IPS-15b (cell line): ENCODE data around the gene KATNB1.

Source experiments
- H3K27me3 ChIP-seq: one replicate; pipeline ENCODE4 v1.6.1; 2013; ENCODE audit warnings: low read length; ENCODE audit not compliant: control insufficient read depth, insufficient read depth
- H3K36me3 ChIP-seq: one replicate; pipeline ENCODE4 v1.6.1; 2013; ENCODE audit warnings: low read length; ENCODE audit not compliant: control insufficient read depth, insufficient read depth
- H3K4me1 ChIP-seq: one replicate; pipeline ENCODE4 v1.6.1; 2013; ENCODE audit warnings: mild to moderate bottlenecking, low read length; ENCODE audit not compliant: control insufficient read depth, insufficient read depth
- H3K4me3 ChIP-seq: one replicate; pipeline ENCODE4 v1.5.1; 2013; ENCODE audit warnings: low read depth, low read length
- H3K9ac ChIP-seq: one replicate; pipeline ENCODE4 v1.6.1; 2013; ENCODE audit warnings: low read depth, mild to moderate bottlenecking, low read length
- H3K9me3 ChIP-seq: one replicate; pipeline ENCODE4 v1.6.1; 2013; ENCODE audit warnings: mild to moderate bottlenecking, low read length; ENCODE audit not compliant: control insufficient read depth, insufficient read depth

Gene KATNB1

GRCh38 chr16:57762365-57763040, 26.9 kb downstream of the KATNB1 start:
- Histone ChIP-seq H3K27me3 (no peaks in the 10 kb centered on the region), H3K4me3 (no peak overlapping the region), H3K9me3 (no peaks in the 10 kb centered on the region), H3K4me1 (no peaks in the 10 kb centered on the region), H3K36me3 (peaks cover 4% of the 10 kb centered on the region), H3K9ac (no peak overlapping the region)

- Histone ChIP-seq H3K9ac (no peak overlapping the region), H3K9me3 (no peaks in the 10 kb centered on the region), H3K27me3 (no peaks in the 10 kb centered on the region), H3K36me3 (peaks cover 3% of the 10 kb centered on the region), H3K4me1 (no peaks in the 10 kb centered on the region), H3K4me3 (no peak overlapping the region)
Observed at GRCh38 chr16:57763285-57764005, 27.9 kb downstream of the KATNB1 start.

GRCh38 chr16:57764006-57764340, 28.4 kb downstream of the KATNB1 start:
- H3K27me3 ChIP-seq: no peaks in the 10 kb centered on the region
- no peaks in the 10 kb centered on the region for H3K4me1 ChIP-seq
- no peaks in the 10 kb centered on the region for H3K9me3 ChIP-seq
- H3K9ac ChIP-seq: no peak overlapping the region
- peaks cover 3% of the 10 kb centered on the region for H3K36me3 ChIP-seq
- no peak overlapping the region for H3K4me3 ChIP-seq

GRCh38 chr16:57764341-57765159, 29.0 kb downstream of the KATNB1 start:
- H3K27me3 ChIP-seq: no peaks in the 10 kb centered on the region
- H3K9me3 ChIP-seq: no peaks in the 10 kb centered on the region
- no peaks in the 10 kb centered on the region for H3K4me1 ChIP-seq
- no peak overlapping the region for H3K4me3 ChIP-seq
- no peak overlapping the region for H3K9ac ChIP-seq
- peaks cover 3% of the 10 kb centered on the region for H3K36me3 ChIP-seq

- Histone ChIP-seq H3K4me3 (no peak overlapping the region), H3K9me3 (no peaks in the 10 kb centered on the region), H3K27me3 (no peaks in the 10 kb centered on the region), H3K36me3 (peaks cover 9% of the 10 kb centered on the region), H3K4me1 (no peaks in the 10 kb centered on the region), H3K9ac (no peak overlapping the region)
Observed at GRCh38 chr16:57765160-57765728, 29.7 kb downstream of the KATNB1 start.

- Histone ChIP-seq H3K9me3 (no peaks in the 10 kb centered on the region), H3K4me3 (no peak overlapping the region), H3K27me3 (no peaks in the 10 kb centered on the region), H3K9ac (no peak overlapping the region), H3K4me1 (no peaks in the 10 kb centered on the region), H3K36me3 (peaks cover 8% of the 10 kb centered on the region)
Observed at GRCh38 chr16:57766714-57767348, 31.3 kb downstream of the KATNB1 start.

GRCh38 chr16:57769541-57770145, 34.1 kb downstream of the KATNB1 start:
- no peaks in the 10 kb centered on the region for H3K27me3 ChIP-seq
- H3K36me3 ChIP-seq: peaks cover 10% of the 10 kb centered on the region
- no peaks in the 10 kb centered on the region for H3K9me3 ChIP-seq
- no peak overlapping the region for H3K9ac ChIP-seq
- H3K4me3 ChIP-seq: no peak overlapping the region
- H3K4me1 ChIP-seq: no peaks in the 10 kb centered on the region

GRCh38 chr16:57770361-57770760, 34.8 kb downstream of the KATNB1 start:
- H3K4me1 ChIP-seq: peaks cover 4% of the 10 kb centered on the region
- no peak overlapping the region for H3K4me3 ChIP-seq
- no peak overlapping the region for H3K9ac ChIP-seq
- no peaks in the 10 kb centered on the region for H3K27me3 ChIP-seq
- H3K36me3 ChIP-seq: peaks cover 10% of the 10 kb centered on the region
- H3K9me3 ChIP-seq: no peaks in the 10 kb centered on the region

- H3K4me3 ChIP-seq: no peak overlapping the region
- peaks cover 7% of the 10 kb centered on the region for H3K4me1 ChIP-seq
- H3K9me3 ChIP-seq: no peaks in the 10 kb centered on the region
- no peaks in the 10 kb centered on the region for H3K27me3 ChIP-seq
- H3K9ac ChIP-seq: no peak overlapping the region
- peaks cover 10% of the 10 kb centered on the region for H3K36me3 ChIP-seq
Observed at GRCh38 chr16:57771141-57771785, 35.7 kb downstream of the KATNB1 start.

- H3K4me1 ChIP-seq: peaks cover 11% of the 10 kb centered on the region
- H3K27me3 ChIP-seq: no peaks in the 10 kb centered on the region
- H3K36me3 ChIP-seq: peaks cover 10% of the 10 kb centered on the region
- no peaks in the 10 kb centered on the region for H3K9me3 ChIP-seq
- H3K9ac ChIP-seq: no peak overlapping the region
- H3K4me3 ChIP-seq: no peak overlapping the region
Observed at GRCh38 chr16:57773019-57773418, 37.4 kb downstream of the KATNB1 start.
